Activated T-cell treated with anti-CD3 and anti-CD28 coated beads, Interleukin-2, amount 50 U/mL, for 72 hours (primary cell): ENCODE results near the gene ATF6. TPM values are rescaled to one million over a fixed set of nuclear protein-coding genes. Genes with fewer than 3 reads are reported as not detected.

Experiments
- ATAC-seq, 2 donors: fragments of 150-1000 bp; cut with Tn5 transposase; replicated peaks in 1 of 2; 2 replicates each; pipeline ENCODE4 v1.10.0; 2021; ENCODE audit warnings: moderate library complexity in 2 of 2, mild to moderate bottlenecking in 1 of 2
- DNase-seq, 2 donors: peaks; one replicate each; pipeline ENCODE4 v3.0.0; 2021 to 2022; ENCODE audit warnings: mixed read lengths in 1 of 2
- H3K27ac Mint-ChIP-seq: one replicate; pipeline ENCODE4 v1.8.0; 2022; ENCODE audit warnings: mild to moderate bottlenecking, moderate library complexity, mixed read lengths
- H3K27me3 Mint-ChIP-seq: one replicate; pipeline ENCODE4 v1.8.0; 2022; ENCODE audit warnings: low read depth, mixed read lengths
- H3K36me3 Mint-ChIP-seq, 2 donors: one replicate each; pipeline ENCODE4 v1.8.0; 2022; ENCODE audit warnings: mixed read lengths in 2 of 2, mild to moderate bottlenecking in 1 of 2; ENCODE audit not compliant: insufficient read depth in 2 of 2
- H3K4me1 Mint-ChIP-seq: one replicate; pipeline ENCODE4 v1.8.0; 2022; ENCODE audit warnings: low read depth, mixed read lengths
- H3K4me3 Mint-ChIP-seq, 2 donors: one replicate each; pipeline ENCODE4 v1.8.0; 2022; ENCODE audit warnings: mild to moderate bottlenecking in 2 of 2, mixed read lengths in 2 of 2, moderate library complexity in 2 of 2
- H3K9me3 Mint-ChIP-seq, 2 donors: one replicate each; pipeline ENCODE4 v1.8.0; 2022; ENCODE audit warnings: mixed read lengths in 2 of 2
- total RNA-seq, 2 donors: library from RNA; stranded (reverse); gene quantifications; one replicate each; pipeline ENCODE4 v1.2.3, GENCODE V29; 2022

ATF6 gene
- total RNA-seq, 2 donors from 2014 or later: 23.7 to 28.4 TPM

DNA sequence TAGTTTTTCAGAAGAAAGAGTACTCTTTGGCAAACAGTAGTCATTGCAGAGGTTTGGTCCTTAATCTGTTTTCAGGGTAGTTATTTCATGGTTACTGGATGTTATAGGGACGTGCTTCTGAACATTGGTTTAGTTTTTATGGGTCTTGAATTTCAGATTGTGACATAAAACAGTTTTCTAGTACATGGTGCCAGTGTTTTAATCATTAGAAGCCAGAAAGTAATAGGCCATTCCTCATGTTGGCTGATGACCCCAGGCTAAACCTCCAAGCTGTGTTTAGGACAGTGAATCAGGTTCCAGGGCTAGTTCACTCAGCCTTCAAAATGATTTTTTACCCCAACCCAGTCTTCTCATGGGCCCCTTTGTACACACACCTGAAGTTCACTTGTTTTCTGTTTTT is 184.3 kb downstream of the ATF6 start:
- Mint-ChIP-seq H3K27me3 (no peaks in the 10 kb centered on the region), H3K4me3 (no peak overlapping the region), H3K27ac (no peak overlapping the region), H3K9me3 (no peaks in the 10 kb centered on the region), H3K4me1 (peaks cover 18% of the 10 kb centered on the region), H3K36me3 (peaks cover 1 to 8% of the 10 kb centered on the region in 2 donors)
- ATAC-seq: no peak
- no peak for DNase-seq

DNA sequence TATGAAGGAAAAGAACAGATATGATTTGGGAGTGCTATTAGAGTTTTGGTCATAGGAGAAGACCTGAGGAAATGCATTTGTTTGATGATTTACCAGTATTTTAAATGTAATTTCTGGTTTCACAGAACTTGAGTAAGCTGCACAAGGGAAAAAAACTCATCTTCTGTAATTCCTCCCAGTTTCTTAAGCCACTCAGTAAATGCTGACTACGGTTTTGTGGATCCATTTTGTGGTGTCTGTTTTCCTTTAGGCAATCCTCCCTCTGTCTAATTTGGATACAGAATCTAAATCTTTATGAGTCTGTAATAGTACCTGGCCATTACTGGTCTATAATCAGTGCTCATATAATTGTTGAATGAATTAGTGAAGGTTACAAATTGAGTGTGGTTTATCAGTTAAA is 185.5 kb downstream of the ATF6 start:
- Mint-ChIP-seq H3K4me1 (peaks cover 18% of the 10 kb centered on the region), H3K4me3 (no peak overlapping the region), H3K36me3 (peaks cover 1 to 6% of the 10 kb centered on the region in 2 donors), H3K27me3 (no peaks in the 10 kb centered on the region), H3K9me3 (no peaks in the 10 kb centered on the region), H3K27ac (no peak overlapping the region)
- no peak for ATAC-seq
- no peak for DNase-seq

DNA sequence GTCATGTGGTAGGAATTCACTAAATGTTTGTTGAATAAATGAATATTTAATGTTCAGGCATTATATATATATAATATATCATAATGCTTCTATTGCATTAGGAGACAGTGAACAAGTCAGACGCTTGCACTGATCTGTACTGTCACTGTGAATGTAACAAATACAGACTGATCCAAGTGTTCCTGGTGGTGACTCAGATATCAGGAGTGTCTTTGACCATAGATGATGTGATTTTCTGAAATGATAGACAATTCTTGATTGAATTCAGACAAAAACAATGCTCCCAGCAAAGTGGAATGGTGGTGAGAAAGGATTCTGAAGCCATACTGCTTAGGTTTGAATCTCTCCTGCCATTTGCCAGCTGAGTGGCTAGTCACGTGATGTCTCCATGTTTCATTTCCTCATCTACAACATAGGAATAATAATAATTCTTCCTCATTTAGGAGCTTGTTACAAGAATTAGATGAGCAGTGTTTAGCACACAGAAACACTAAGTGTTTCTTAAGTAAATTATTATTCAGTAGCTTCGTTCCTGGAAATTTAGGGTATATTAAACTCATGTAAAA is 186.6 kb downstream of the ATF6 start:
- peaks cover 0 to 2% of the 10 kb centered on the region in 2 donors for H3K36me3 Mint-ChIP-seq
- ATAC-seq (no peak), DNase-seq (no peak)
- peaks cover 18% of the 10 kb centered on the region for H3K4me1 Mint-ChIP-seq
- no peak overlapping the region for H3K4me3 Mint-ChIP-seq
- no peaks in the 10 kb centered on the region for H3K9me3 Mint-ChIP-seq
- H3K27ac Mint-ChIP-seq: no peak overlapping the region
- no peaks in the 10 kb centered on the region for H3K27me3 Mint-ChIP-seq

DNA sequence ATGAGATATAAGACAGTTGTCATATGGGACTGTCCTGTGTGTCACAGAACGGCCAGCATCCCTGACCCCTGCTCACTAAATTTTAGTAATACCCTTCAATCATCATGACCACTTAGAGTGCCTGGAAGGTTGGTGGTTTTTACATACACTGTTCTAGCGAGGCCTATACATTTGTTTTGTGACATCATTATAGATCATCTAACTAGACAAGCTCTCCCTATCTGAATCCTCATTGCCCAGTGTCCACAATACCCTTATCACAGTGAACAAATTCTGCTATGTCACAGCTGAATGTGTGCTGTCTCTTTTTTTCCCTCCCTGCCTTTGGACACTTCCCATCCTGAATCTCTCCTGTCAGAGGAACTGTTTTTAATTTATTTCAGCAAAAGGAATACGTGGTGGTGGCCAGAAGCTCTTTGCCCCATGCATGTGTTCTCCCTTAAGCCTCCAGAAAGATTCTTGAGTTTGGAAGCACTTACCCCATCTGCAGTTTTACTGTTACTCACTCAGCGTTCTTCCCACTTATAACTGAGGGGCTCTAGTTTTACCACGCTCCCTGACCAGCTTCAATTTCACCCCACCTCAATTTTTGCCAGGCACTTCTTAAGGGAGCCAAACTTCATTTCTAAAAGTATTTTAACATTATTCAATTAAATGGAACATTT is 187.3 kb downstream of the ATF6 start:
- Mint-ChIP-seq H3K36me3 (peaks cover 0 to 2% of the 10 kb centered on the region in 2 donors), H3K27ac (peak overlapping the region; percentile 23), H3K4me1 (peaks cover 22% of the 10 kb centered on the region), H3K9me3 (no peaks in the 10 kb centered on the region), H3K27me3 (no peaks in the 10 kb centered on the region), H3K4me3 (no peak overlapping the region)
- DNase-seq: no peak
- no peak for ATAC-seq

DNA sequence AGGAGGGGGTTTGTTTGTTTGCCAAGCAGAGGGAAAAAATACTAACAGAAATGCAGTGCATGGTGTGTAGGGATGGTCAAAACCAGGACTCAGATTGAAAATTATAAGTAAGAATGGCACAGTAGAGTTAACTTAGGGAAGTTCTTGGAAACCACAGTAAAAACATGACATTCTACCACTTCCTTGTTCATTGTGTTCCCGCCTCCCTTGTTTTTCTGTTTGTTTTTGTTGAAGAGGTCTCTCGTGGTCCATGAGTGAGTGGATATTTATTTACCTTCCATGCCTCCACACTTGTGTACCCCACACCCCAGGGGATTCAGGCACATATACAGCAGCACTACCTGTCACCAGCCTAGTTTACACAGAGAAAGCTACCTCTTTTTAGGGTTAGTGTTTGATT is 187.9 kb downstream of the ATF6 start:
- Mint-ChIP-seq H3K9me3 (no peaks in the 10 kb centered on the region), H3K4me3 (peak overlapping the region in 1 of 2 donors; percentile 21), H3K27ac (peak overlapping the region; percentile 23), H3K4me1 (peaks cover 28% of the 10 kb centered on the region), H3K36me3 (peaks cover 2 to 4% of the 10 kb centered on the region in 2 donors), H3K27me3 (no peaks in the 10 kb centered on the region)
- DNase-seq: no peak
- ATAC-seq: no peak

DNA sequence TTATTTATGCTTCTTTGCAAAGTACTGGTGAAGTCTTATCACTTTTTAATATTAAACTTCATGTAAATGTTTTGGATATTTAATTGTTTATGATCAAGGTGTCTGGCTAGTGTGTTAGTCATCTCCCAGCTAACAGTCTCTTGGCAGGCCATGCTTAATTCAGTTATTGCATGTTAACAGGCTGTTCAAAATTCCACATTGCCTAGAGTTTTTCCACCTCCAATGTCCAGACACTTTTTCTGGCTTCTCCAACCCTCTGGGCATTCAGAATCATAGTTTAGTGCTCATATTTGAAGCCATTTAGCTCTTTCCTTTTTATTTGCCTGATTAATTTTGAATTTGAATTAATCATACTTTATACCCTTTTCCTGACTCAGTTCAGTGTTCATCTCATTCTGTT is 188.3 kb downstream of the ATF6 start:
- peaks cover 3 to 7% of the 10 kb centered on the region in 2 donors for H3K36me3 Mint-ChIP-seq

DNA sequence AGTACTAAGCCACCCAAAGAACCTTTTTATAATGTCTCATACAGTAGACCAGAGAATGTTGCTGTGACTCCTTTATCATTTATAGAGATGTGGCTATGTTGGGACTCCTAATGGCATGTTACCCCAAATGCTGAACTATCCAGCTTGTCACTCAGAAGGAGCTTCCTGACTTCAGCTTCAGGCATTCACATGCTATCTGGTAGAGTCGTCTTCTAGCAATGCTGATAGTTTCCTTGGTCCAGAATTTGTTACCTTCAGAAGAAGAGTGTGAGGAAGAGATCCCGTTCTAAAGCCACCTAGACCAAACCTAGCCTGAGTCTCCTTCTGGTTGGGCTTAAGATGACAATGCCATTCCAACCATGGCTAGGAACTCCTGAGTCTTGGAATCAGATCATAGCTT is 189.5 kb downstream of the ATF6 start:
- H3K4me1 Mint-ChIP-seq: peaks cover 41% of the 10 kb centered on the region
- ATAC-seq (no peak), DNase-seq (no peak)
- H3K4me3 Mint-ChIP-seq: no peak overlapping the region
- H3K27ac Mint-ChIP-seq: no peak overlapping the region
- no peaks in the 10 kb centered on the region for H3K9me3 Mint-ChIP-seq
- H3K36me3 Mint-ChIP-seq: peaks cover 8 to 9% of the 10 kb centered on the region in 2 donors
- no peaks in the 10 kb centered on the region for H3K27me3 Mint-ChIP-seq

More for the DNA sequence above, 188.3 kb downstream of the ATF6 start:
- H3K27ac Mint-ChIP-seq: no peak overlapping the region
- H3K27me3 Mint-ChIP-seq: no peaks in the 10 kb centered on the region
- DNase-seq: no peak
- no peak for ATAC-seq
- H3K9me3 Mint-ChIP-seq: no peaks in the 10 kb centered on the region
- peaks cover 30% of the 10 kb centered on the region for H3K4me1 Mint-ChIP-seq
- H3K4me3 Mint-ChIP-seq: no peak overlapping the region

DNA sequence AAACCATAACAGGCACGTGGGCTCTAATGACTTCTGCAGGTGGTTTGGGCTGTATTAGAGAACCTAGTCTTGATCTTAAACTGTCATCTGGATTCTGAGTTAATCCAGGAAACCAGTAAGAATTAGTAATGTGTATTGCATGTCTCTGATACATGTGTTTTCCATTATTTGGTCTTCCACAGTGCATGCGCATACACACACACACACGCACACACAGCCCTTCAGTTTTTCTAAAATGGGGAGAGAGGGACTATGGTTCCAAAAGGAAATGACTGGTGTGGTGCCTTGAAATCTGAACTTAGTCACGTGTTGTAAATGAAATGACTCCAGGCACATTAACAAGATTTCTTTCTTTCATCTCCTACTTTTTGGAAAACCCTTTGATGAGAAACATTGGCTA is 190.0 kb downstream of the ATF6 start:
- ATAC-seq (no peak), DNase-seq (no peak)
- Mint-ChIP-seq H3K36me3 (peaks cover 9 to 10% of the 10 kb centered on the region in 2 donors), H3K4me1 (peaks cover 46% of the 10 kb centered on the region), H3K4me3 (no peak overlapping the region), H3K27me3 (no peaks in the 10 kb centered on the region), H3K27ac (no peak overlapping the region), H3K9me3 (no peaks in the 10 kb centered on the region)

DNA sequence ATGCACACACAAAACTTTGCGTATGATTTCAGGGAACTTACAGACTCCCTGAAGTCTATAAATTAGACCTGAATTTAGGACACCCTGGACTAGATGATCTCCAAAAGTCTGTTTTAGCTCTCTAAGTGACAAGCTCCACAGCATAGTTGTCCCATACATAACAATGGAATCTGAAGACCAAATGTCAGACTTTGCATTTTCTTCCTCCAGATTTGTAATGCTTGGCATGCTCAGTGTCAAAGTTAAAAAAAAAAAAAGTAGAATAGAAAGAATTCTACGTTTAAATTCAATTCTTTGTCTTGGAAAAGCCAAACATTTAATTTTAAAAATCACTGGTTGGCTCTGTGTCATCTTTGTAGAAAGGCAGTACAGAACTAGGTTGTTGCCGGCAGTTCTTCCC is 190.8 kb downstream of the ATF6 start:
- H3K4me1 Mint-ChIP-seq: peaks cover 54% of the 10 kb centered on the region
- H3K4me3 Mint-ChIP-seq: no peak overlapping the region
- DNase-seq (no peak), ATAC-seq (no peak)
- peaks cover 9 to 10% of the 10 kb centered on the region in 2 donors for H3K36me3 Mint-ChIP-seq
- H3K27ac Mint-ChIP-seq: no peak overlapping the region
- H3K9me3 Mint-ChIP-seq: no peaks in the 10 kb centered on the region
- no peaks in the 10 kb centered on the region for H3K27me3 Mint-ChIP-seq

DNA sequence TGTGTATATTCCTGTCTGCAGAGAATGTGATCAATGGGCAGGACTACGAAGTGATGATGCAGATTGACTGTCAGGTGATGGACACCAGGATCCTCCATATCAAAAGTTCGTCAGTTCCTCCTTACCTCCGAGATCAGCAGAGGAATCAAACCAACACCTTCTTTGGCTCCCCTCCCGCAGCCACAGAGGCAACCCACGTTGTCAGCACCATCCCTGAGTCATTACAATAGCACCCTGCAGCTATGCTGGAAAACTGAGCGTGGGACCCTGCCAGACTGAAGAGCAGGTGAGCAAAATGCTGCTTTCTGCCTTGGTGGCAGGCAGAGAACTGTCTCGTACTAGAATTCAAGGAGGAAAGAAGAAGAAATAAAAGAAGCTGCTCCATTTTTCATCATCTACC is 192.3 kb downstream of the ATF6 start:
- no peaks in the 10 kb centered on the region for H3K27me3 Mint-ChIP-seq

DNA sequence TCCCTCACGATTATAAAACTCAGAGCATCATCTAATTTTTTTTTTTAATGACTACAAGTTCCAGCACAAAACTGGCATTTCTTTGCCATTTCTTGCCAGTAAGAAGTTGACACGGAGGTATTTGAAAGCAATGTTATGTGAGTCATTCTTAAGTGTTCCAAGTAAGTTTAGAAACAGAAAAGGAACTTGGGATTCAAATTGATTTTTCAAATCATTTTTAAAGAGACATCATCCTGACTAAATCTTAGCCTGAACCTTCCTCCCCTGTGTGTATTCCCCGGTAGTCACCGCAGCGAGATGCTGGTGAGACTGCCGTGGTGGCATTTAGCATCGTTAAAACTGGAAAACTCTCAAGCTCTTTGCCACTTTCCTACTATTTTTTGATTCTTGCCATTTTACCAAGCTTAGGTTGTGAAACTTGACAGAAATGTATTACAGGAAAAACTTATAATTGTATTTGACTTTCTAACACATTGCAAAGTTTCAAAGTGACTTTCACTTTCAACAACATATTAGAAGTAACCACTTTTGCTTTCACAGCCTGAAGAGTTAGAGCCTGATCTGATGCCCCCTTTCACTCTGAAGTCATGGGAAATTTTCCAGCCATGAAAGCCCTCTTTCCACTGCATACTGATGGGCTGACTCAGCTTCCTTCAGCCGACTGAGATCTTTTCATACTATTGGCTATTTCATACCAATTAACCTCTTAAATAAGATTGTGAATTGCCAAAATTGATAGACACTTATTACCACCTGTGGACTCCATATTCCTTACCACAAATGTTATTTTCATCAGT is 196.2 kb downstream of the ATF6 start:
- peaks cover 7 to 12% of the 10 kb centered on the region in 2 donors for H3K36me3 Mint-ChIP-seq
- no peaks in the 10 kb centered on the region for H3K27me3 Mint-ChIP-seq
- DNase-seq: peak; percentile 47 to 57

More for the DNA sequence above, 192.3 kb downstream of the ATF6 start:
- peak in 1 of 2 donors; percentile 34 for ATAC-seq
- Mint-ChIP-seq H3K9me3 (no peaks in the 10 kb centered on the region), H3K27ac (no peak overlapping the region), H3K36me3 (peaks cover 9 to 10% of the 10 kb centered on the region in 2 donors), H3K4me1 (peaks cover 66% of the 10 kb centered on the region), H3K4me3 (no peak overlapping the region)
- DNase-seq: peak in 1 of 2 donors; percentile 22

DNA sequence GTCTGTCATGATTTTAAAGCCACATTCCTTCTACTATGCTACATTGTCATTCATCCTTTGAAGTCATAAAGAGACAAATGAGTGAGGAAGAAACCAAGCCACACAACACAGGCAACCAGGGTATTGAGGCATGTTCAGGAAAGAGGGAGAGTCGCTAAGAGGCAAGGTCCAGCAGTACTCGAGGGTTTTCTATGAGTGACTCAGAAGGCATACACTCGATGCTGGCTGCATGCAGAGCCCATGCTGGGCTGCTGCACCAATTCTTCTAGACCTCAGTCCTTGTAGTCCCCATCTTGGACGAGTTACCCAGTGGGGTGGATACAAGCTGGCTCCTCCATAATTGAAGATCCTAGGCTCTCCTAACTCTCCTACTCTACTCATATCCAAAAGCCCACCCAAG is 199.9 kb downstream of the ATF6 start:
- no peak overlapping the region for H3K27ac Mint-ChIP-seq
- H3K27me3 Mint-ChIP-seq: no peaks in the 10 kb centered on the region
- ATAC-seq: no peak
- no peak overlapping the region for H3K4me3 Mint-ChIP-seq
- H3K4me1 Mint-ChIP-seq: peaks cover 38% of the 10 kb centered on the region
- H3K9me3 Mint-ChIP-seq: no peaks in the 10 kb centered on the region
- no peak for DNase-seq
- peaks cover 0 to 4% of the 10 kb centered on the region in 2 donors for H3K36me3 Mint-ChIP-seq

More for the DNA sequence above, 196.2 kb downstream of the ATF6 start:
- Mint-ChIP-seq H3K27ac (peak overlapping the region; percentile 95), H3K4me3 (peak overlapping the region; percentile 81 to 95), H3K9me3 (no peaks in the 10 kb centered on the region), H3K4me1 (peaks cover 59% of the 10 kb centered on the region)
- peak; percentile 96 to 98 for ATAC-seq

DNA sequence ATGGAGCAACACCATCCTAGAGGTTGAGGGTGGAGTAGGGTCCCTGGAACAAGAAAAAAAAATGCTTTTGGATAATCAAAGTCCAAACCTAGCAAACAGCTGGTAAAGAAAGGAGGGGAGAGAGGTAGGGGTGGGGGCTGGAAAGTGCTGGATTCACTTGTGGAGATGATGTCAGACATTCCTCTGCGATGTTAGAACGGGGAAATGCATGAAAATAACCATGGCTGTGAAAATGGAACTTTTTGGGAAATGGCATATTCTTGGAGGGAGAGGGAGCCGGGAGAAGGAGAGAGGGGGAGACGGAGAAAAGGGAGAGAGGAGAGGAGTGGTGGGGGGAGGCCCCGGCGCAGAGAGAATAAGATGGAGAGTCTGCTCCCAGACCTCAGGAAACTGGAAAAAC is 203.9 kb downstream of the ATF6 start:
- peaks cover 11% of the 10 kb centered on the region for H3K4me1 Mint-ChIP-seq
- H3K27ac Mint-ChIP-seq: no peak overlapping the region
- DNase-seq (no peak), ATAC-seq (no peak)
- H3K4me3 Mint-ChIP-seq: no peak overlapping the region
- H3K36me3 Mint-ChIP-seq: peaks cover 0 to 4% of the 10 kb centered on the region in 2 donors
- no peaks in the 10 kb centered on the region for H3K27me3 Mint-ChIP-seq
- no peaks in the 10 kb centered on the region for H3K9me3 Mint-ChIP-seq
